ENCODE data around the gene MTTP.

MTTP gene

DNA sequence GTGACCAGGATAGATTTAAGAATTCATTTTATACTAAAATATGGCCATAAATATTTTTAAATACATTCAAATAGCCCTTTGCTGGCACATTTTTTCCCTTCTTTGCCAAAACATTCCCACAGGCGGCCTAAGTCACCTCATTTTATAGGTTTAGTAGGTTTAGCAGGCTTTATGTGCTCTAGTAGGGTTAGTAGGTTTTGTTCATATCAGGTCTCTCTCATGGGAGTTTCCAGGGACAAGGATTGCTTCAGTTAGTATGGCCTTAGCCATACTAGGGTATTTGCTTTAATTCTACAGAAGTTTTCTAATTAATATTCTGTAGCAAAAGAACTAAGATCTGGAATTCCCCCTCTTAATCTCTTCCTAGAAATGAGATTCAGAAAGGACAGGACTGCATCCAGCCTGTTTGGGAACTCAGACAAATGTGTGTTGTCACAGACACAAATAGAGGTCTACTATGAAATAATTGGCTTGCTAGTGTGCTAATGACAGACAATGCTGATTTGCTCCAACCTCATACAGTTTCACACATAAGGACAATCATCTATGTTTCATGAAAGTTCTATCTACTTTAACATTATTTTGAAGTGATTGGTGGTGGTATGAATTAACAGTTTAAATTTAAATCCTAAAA is 772 bp upstream of the MTTP start:
- TF ChIP-seq, protein P1, sequence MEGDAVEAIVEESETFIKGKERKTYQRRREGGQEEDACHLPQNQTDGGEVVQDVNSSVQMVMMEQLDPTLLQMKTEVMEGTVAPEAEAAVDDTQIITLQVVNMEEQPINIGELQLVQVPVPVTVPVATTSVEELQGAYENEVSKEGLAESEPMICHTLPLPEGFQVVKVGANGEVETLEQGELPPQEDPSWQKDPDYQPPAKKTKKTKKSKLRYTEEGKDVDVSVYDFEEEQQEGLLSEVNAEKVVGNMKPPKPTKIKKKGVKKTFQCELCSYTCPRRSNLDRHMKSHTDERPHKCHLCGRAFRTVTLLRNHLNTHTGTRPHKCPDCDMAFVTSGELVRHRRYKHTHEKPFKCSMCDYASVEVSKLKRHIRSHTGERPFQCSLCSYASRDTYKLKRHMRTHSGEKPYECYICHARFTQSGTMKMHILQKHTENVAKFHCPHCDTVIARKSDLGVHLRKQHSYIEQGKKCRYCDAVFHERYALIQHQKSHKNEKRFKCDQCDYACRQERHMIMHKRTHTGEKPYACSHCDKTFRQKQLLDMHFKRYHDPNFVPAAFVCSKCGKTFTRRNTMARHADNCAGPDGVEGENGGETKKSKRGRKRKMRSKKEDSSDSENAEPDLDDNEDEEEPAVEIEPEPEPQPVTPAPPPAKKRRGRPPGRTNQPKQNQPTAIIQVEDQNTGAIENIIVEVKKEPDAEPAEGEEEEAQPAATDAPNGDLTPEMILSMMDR (IDR thresholded peaks at IDR 0.05; ENCODE audit: low read depth, low read length) = no peak

DNA sequence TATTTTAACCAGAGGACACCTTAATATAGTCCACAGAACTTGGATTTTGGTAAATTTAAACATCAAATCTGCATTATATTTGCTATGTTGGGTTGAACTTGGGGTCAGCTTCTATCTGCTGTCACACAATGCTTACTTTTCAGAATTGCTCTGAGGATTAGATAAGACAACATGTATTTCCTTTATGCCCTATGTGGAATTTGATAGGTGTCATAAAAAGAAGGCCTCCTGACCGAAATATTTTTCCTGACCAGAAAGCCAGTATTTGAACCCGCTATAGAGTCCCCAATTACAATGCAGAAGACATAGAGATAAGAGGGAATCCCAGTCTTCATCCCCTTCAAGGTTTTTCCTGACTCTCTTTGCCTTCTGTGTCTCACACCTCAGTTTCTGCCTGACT is 4.1 kb downstream of the MTTP start:
- H3K4me3 ChIP-seq (ENCODE audit: low read depth, low read length) = no peak overlapping the region
- TF ChIP-seq, protein P1 (IDR thresholded peaks at IDR 0.05; ENCODE audit: low read depth, low read length) = no peak

More for the DNA sequence above, 772 bp upstream of the MTTP start:
- H3K4me3 ChIP-seq (ENCODE audit: low read depth, low read length) = no peak overlapping the region

DNA sequence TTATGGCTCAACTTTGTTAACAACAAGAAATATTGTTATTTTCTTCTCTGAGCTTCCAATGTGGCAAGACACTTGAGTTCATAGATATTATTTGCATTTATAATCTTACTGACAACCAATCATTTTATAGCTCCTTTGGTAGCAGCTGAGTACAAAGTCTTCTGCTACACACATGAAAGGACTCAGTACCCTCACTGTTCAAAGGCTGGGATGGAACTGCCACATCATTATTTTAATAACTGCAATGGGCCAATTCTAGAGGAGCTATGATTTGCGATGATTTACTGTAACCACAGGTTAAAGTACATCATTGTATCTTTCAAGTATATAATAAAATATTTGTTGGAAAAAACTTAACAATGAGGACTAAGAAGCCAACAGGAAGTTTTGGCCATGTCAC is 10.9 kb downstream of the MTTP start:
- TF ChIP-seq, protein P1 (IDR thresholded peaks at IDR 0.05; ENCODE audit: low read depth, low read length) = no peak
- no peak overlapping the region for H3K4me3 ChIP-seq (ENCODE audit: low read depth, low read length)

DNA sequence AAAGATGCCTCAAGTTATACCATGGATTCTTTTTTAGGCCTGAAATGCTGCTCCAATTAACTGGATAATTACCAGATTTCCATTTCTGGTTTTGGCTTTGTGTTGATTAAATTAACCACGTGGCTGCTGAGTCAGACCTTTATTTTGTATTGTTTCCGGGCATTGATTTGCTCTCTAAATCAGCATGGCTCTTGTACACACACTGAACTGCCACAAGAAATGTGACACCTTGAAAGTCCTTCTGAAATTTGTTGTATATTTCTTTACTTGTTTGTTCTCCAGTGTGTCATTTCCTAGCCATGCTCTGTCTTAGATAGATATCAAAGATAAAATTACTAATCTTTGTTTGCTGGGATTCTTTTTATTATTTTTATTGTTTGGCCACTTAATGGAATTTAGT is 11.7 kb downstream of the MTTP start:
- no peak overlapping the region for H3K4me3 ChIP-seq (ENCODE audit: low read depth, low read length)
- TF ChIP-seq, protein P1 (IDR thresholded peaks at IDR 0.05; ENCODE audit: low read depth, low read length) = no peak

DNA sequence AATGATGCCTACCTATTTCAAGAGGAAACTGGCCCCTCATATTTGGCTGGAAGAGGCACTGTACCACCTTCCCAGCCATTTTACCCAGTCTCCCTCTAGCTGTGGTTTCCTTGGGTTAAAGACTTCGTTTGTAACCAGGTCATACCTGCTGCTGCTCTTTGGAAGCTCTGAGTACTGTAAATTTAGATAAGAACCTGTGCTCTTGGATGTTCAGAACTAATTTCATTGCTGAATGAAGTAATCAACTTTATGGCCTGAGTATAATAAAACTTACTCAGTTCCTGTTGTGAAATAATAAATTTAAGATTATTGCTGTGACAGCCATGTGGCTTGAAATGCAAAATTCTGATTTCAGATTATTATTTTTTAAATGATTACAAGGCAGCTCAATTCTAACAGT is 12.2 kb downstream of the MTTP start:
- no peak overlapping the region for H3K4me3 ChIP-seq (ENCODE audit: low read depth, low read length)
- TF ChIP-seq, protein P1 (IDR thresholded peaks at IDR 0.05; ENCODE audit: low read depth, low read length) = no peak

DNA sequence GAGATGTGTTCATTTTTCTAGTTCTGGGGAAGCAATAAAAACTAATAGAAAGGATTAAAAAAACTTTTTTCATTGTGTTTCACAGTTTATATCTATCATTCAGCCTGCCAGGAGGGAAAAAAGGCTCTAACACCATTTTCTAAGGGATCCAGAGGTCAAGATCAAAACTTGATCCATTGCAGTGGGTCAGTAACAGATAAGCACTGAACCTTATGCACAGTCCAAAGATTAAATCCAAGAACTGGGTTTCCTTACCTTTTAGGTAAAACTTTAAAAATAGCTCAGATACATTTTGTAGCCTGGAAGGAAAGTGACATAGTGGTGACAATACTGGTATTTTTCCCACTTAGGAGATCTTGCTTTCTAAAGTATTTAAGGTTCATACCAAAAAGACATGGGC is 12.7 kb downstream of the MTTP start:
- TF ChIP-seq, protein P1 (IDR thresholded peaks at IDR 0.05; ENCODE audit: low read depth, low read length) = no peak

DNA sequence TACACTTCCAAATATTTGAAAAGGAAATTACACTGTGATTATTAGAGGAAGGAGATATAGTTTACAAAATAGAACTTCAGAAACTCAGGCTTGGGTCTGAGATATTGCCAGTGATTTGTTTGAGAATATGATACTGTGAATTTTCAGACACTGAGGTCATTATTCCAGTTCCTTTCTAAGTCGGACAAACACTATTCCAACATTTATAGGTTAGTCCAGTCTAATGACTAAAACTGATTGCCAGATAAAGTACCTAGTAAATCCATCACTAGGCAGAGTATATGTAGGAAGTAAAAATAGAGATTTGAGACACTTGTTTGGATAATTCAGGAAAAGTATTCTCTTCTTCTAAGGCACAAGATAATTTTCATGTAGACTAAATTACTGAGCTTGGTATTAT is 13.2 kb downstream of the MTTP start:
- H3K4me3 ChIP-seq (ENCODE audit: low read depth, low read length) = no peak overlapping the region
- TF ChIP-seq, protein P1 (IDR thresholded peaks at IDR 0.05; ENCODE audit: low read depth, low read length) = no peak

More for the DNA sequence above, 12.7 kb downstream of the MTTP start:
- H3K4me3 ChIP-seq (ENCODE audit: low read depth, low read length) = no peak overlapping the region
